Liver (tissue), 9 donors: ENCODE results near the gene SCML2. TPM values are rescaled to one million over a fixed set of nuclear protein-coding genes. Genes with fewer than 3 reads are reported as not detected.
"Not testable (repeated sequence)": the region's sequence is repeated elsewhere in the genome, so short reads cannot be mapped to it uniquely, and the experiment has no call there.

ENCODE experiments used
- DNase-seq: peaks from one replicate; pipeline ENCODE4 v3.0.0-alpha.2; 2017; ENCODE audit warnings: low spot score
- H3K27ac ChIP-seq, 2 donors: one replicate each; pipeline ENCODE4 v1.7.0; 2013; ENCODE audit warnings: inconsistent platforms in 2 of 2, low read length in 2 of 2, control low read depth in 1 of 2, low read depth in 1 of 2, mild to moderate bottlenecking in 1 of 2
- H3K27me3 ChIP-seq, 4 donors: one replicate each; pipeline versions ENCODE4 v1.6.1 to v1.7.0; 2013; ENCODE audit warnings: low read length in 3 of 4, inconsistent platforms in 1 of 4, mild to moderate bottlenecking in 1 of 4, moderate library complexity in 1 of 4; ENCODE audit not compliant: control insufficient read depth in 4 of 4, insufficient read depth in 4 of 4
- H3K36me3 ChIP-seq, 4 donors: one replicate each; pipeline versions ENCODE4 v1.6.1 to v1.7.0; 2013; ENCODE audit warnings: low read length in 3 of 4, mild to moderate bottlenecking in 3 of 4, low read depth in 1 of 4, moderate library complexity in 1 of 4; ENCODE audit not compliant: control insufficient read depth in 4 of 4, insufficient read depth in 3 of 4
- H3K4me1 ChIP-seq, 4 donors: one replicate each; pipeline versions ENCODE4 v1.6.1 to v1.7.0; 2013; ENCODE audit warnings: low read length in 3 of 4, mild to moderate bottlenecking in 3 of 4, moderate library complexity in 1 of 4; ENCODE audit not compliant: control insufficient read depth in 4 of 4, insufficient read depth in 4 of 4
- H3K4me3 ChIP-seq, 3 donors: one replicate each; pipeline versions ENCODE4 v1.6.1 to v1.7.0; 2013; ENCODE audit warnings: low read length in 3 of 3, control low read depth in 1 of 3, low read depth in 1 of 3, mild to moderate bottlenecking in 1 of 3
- H3K9ac ChIP-seq, 2 donors: one replicate each; pipeline ENCODE4 v1.7.0; 2013; ENCODE audit warnings: low read length in 2 of 2, mild to moderate bottlenecking in 2 of 2, moderate library complexity in 2 of 2, control low read depth in 1 of 2, low read depth in 1 of 2
- H3K9me3 ChIP-seq, 4 donors: one replicate each; pipeline versions ENCODE4 v1.6.1 to v1.7.0; 2013; ENCODE audit warnings: low read length in 3 of 4; ENCODE audit not compliant: control insufficient read depth in 4 of 4
- ATF3 ChIP-seq: IDR thresholded peaks from 2 replicates; pipeline ENCODE4 v1.6.1; 2016; ENCODE audit warnings: antibody characterized with exemption
- CTCF ChIP-seq: fragments of 150-350 bp; IDR thresholded peaks from 2 replicates; pipeline ENCODE4 v1.5.1; 2017; ENCODE audit warnings: improper control_type of control experiment, low read depth, low read length; ENCODE audit not compliant: missing input control
- FOXA1 ChIP-seq: IDR thresholded peaks from 2 replicates; pipeline ENCODE4 v1.6.1; 2016; ENCODE audit warnings: antibody characterized with exemption
- GABPA ChIP-seq, 2 donors: IDR thresholded peaks in 1 of 2; conservative IDR thresholded peaks in 1 of 2; 2 replicates each; pipeline ENCODE4 v1.6.1; 2016; ENCODE audit warnings: antibody characterized with exemption in 2 of 2, mild to moderate bottlenecking in 1 of 2, moderate library complexity in 1 of 2
- HNF4A ChIP-seq, 2 donors: conservative IDR thresholded peaks; 2 replicates each; pipeline ENCODE4 v1.6.1; 2016; ENCODE audit warnings: antibody characterized with exemption in 2 of 2, mild to moderate bottlenecking in 2 of 2
- HNF4G ChIP-seq: IDR thresholded peaks from 2 replicates; pipeline ENCODE4 v1.6.1; 2016; ENCODE audit warnings: antibody characterized with exemption
- JUND ChIP-seq, 2 donors: IDR thresholded peaks; 2 replicates each; pipeline ENCODE4 v1.6.1; 2016; ENCODE audit warnings: antibody characterized with exemption in 2 of 2
- MAX ChIP-seq: IDR thresholded peaks from 2 replicates; pipeline ENCODE4 v1.6.1; 2016; ENCODE audit warnings: antibody characterized with exemption
- RAD21 ChIP-seq, 2 donors: IDR thresholded peaks; 2 replicates each; pipeline ENCODE4 v1.6.1; 2016; ENCODE audit warnings: antibody characterized with exemption in 2 of 2, mild to moderate bottlenecking in 2 of 2
- REST ChIP-seq: IDR thresholded peaks from 2 replicates; pipeline ENCODE4 v1.6.1; 2016; ENCODE audit warnings: antibody characterized with exemption, mild to moderate bottlenecking
- RXRA ChIP-seq, 2 donors: IDR thresholded peaks; 2 replicates each; pipeline ENCODE4 v1.6.1; 2017 to 2018; ENCODE audit warnings: antibody characterized with exemption in 2 of 2, mild to moderate bottlenecking in 1 of 2
- ZBTB33 ChIP-seq: IDR thresholded peaks from 2 replicates; pipeline ENCODE4 v1.6.1; 2016; ENCODE audit warnings: antibody characterized with exemption
- WGBS: extraction: QIAGEN DNeasy Blood & Tissue Kit; methylation state at CpG from one replicate; pipeline ENCODE4 v1.1.7; 2013; 5-methylcytosine and 5-hydroxymethylcytosine counted together
- polyA plus RNA-seq, 2 donors: library from polyadenylated mRNA; stranded (reverse) in 1 of 2; unstranded in 1 of 2; fragments of 200-250 nt in 1 of 2; fragments of >200 nt in 1 of 2; fragmentation: Nextera tagmentation in 1 of 2; extraction: Ambion mirVana in 1 of 2; gene quantifications; one replicate each; pipeline versions ENCODE4 v1.2.1 to v1.2.3, GENCODE V29; 2013 to 2015
- total RNA-seq, 2 donors: library from RNA; depleted of rRNA; stranded (reverse); fragments of >200 nt; gene quantifications; one replicate each; pipeline ENCODE4 v1.2.3, GENCODE V29; 2014
- donor health status: healthy.
- donor health status: healthy.
- donor health status: healthy.
- donor health status: healthy.
- donor health status: healthy.

The SCML2 gene
- total and polyA plus RNA-seq, 4 donors, result 0.96 to 7.2 (median 1.1) TPM

- TF ChIP-seq HNF4A (conservative IDR thresholded peaks at IDR 0.05), result no peak
- peak in 1 of 2 donors; percentile 8 for TF ChIP-seq RAD21 (IDR thresholded peaks at IDR 0.05)
- TF ChIP-seq HNF4G, result no peak
- no peak for TF ChIP-seq ZBTB33
- TF ChIP-seq JUND (IDR thresholded peaks at IDR 0.05), result no peak
- TF ChIP-seq FOXA1, result no peak
These were observed 35.5 kb upstream of the SCML2 start (continued) for GRCh38 chrX:18389966-18390365.

- 18% methylated on average over 6 of the region's 6 CpGs for WGBS
- peak; percentile 34 for DNase-seq
- Histone ChIP-seq H3K36me3 (no peaks in the 10 kb centered on the region), H3K4me3 (no peak overlapping the region), H3K4me1 (no peaks in the 10 kb centered on the region), H3K9me3 (no peaks in the 10 kb centered on the region), H3K27ac (no peak overlapping the region), H3K9ac (no peak overlapping the region), H3K27me3 (no peaks in the 10 kb centered on the region)
- no peak for TF ChIP-seq REST
- TF ChIP-seq ATF3, result no peak
- TF ChIP-seq GABPA (IDR thresholded peaks at IDR 0.05 in 1 of 2, conservative IDR thresholded peaks at IDR 0.05 in 1 of 2), result no peak
- no peak for TF ChIP-seq MAX
- TF ChIP-seq JUND (IDR thresholded peaks at IDR 0.05), result no peak
- peak; percentile 67 to 76 for TF ChIP-seq RAD21 (IDR thresholded peaks at IDR 0.05)
- no peak for TF ChIP-seq RXRA (IDR thresholded peaks at IDR 0.05)
- peak; percentile 38 for TF ChIP-seq CTCF
These were observed 23.3 kb upstream of the SCML2 start for GRCh38 chrX:18377796-18378195.

GRCh38 chrX:18375131-18375805, 20.8 kb upstream of the SCML2 start:
- not testable (repeated sequence) for H3K27me3 ChIP-seq, DNase-seq, H3K9ac ChIP-seq, H3K9me3 ChIP-seq, H3K36me3 ChIP-seq, H3K4me1 ChIP-seq, H3K27ac ChIP-seq, H3K4me3 ChIP-seq
- 85% methylated on average over 9 of the region's 9 CpGs for WGBS

GRCh38 chrX:18369096-18369495, 14.6 kb upstream of the SCML2 start:
- not testable (repeated sequence) for H3K27ac ChIP-seq, H3K36me3 ChIP-seq, H3K9ac ChIP-seq, H3K9me3 ChIP-seq, H3K4me1 ChIP-seq, DNase-seq, H3K4me3 ChIP-seq, H3K27me3 ChIP-seq
- 72% methylated on average over 5 of the region's 5 CpGs for WGBS
